GM20000 (cell line): Measurements from ENCODE around the gene NUDT4.

Experiments
- DNase-seq: peaks from one replicate; pipeline ENCODE4 v3.0.0; 2012; ENCODE audit warnings: low spot score
- TF ChIP-seq, protein P1 (sequence below): IDR thresholded peaks from 2 replicates; pipeline ENCODE4 v1.5.1; 2012; ENCODE audit warnings: mild to moderate bottlenecking, control low read depth; ENCODE audit errors: extremely low read depth, missing control alignments

NUDT4 gene

GRCh38 chr12:93448796-93449195 lies 71.1 kb downstream of the NUDT4 start:
- no peak for DNase-seq

DNA sequence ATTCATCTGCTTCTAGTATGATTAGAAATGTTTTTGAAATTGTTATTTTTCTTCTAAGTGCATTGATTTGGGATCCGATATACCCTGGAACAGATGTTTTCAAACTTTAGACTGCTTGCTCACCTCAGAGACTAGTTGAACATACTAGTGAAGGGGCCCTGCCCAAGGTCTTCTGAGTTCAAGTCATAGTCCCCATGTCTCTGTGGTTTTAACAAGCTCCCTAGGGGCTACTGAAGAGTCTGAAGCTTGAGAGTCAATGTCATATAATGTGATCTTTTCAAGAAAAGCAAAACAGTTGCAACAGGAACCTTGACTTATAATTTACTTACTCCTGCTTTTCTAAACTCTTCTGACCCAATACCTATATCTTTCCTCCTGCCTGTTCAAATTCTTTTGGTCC lies 71.6 kb downstream of the NUDT4 start:
- peak; percentile 36 for DNase-seq
- TF ChIP-seq, protein P1, sequence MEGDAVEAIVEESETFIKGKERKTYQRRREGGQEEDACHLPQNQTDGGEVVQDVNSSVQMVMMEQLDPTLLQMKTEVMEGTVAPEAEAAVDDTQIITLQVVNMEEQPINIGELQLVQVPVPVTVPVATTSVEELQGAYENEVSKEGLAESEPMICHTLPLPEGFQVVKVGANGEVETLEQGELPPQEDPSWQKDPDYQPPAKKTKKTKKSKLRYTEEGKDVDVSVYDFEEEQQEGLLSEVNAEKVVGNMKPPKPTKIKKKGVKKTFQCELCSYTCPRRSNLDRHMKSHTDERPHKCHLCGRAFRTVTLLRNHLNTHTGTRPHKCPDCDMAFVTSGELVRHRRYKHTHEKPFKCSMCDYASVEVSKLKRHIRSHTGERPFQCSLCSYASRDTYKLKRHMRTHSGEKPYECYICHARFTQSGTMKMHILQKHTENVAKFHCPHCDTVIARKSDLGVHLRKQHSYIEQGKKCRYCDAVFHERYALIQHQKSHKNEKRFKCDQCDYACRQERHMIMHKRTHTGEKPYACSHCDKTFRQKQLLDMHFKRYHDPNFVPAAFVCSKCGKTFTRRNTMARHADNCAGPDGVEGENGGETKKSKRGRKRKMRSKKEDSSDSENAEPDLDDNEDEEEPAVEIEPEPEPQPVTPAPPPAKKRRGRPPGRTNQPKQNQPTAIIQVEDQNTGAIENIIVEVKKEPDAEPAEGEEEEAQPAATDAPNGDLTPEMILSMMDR: no peak

More at GRCh38 chr12:93448796-93449195, 71.1 kb downstream of the NUDT4 start:
- TF ChIP-seq, protein P1: no peak

DNA sequence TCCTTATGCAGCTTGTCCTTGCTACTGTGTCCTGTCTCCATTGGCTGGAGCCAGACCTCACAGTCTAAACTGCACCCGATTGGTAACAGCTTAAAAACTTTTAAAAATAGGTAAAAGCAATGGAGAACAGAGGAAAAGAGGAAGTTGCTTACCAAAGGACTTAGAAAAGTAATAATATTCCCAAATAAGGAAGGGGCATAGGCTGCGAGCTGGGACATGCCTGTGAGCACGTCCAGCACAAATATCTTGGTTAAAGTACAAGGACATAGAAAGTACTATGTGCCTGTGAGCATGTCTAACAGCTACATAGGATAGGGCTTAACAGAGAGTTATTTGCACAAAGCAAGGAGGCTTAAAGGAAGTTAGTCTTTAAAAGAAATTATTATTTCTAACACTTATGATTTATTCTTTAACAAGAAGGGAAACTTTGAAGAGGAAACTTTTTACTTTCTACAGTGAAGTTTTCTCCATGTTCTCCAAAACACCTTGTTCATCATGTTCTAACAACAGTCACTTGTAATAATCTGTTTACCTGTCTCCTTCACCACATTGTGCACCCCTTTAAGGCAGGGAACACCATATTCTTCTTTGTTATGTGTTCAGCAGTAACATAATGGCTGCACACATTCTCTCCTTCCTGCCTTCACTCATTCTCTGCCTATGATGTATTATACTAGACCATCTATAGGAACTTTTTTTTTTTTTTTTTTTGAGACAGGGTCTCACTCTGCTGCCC lies 73.9 kb downstream of the NUDT4 start:
- no peak for DNase-seq
- TF ChIP-seq, protein P1: no peak

DNA sequence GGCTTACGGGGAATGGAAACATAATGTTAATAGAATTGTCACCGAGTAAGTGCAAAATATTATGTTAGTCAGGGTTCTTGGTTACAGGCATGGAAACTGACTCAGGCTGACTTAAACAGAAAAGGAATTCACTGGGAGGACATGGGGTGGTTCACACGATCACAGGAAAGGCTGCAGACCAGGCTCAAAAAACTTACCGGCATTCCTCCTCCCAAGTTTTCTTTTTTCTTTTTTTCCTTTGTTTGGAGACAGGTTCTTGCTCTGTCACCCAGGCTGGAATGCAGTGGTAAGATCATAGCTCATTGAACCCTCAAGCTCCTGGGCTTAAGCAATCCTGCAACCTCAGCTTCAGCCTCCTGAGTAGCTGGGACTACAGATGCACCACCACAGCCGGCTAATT lies 75.9 kb downstream of the NUDT4 start:
- TF ChIP-seq, protein P1: no peak
- DNase-seq: no peak

- TF ChIP-seq, protein P1: no peak
- no peak for DNase-seq
These were observed 78.4 kb downstream of the NUDT4 start for GRCh38 chr12:93456077-93456476.
